GM12872 (cell line): ENCODE data around the gene MED4.

ENCODE experiments used
- CTCF ChIP-seq: IDR thresholded peaks from 3 replicates; pipeline ENCODE4 v1.5.1; 2011; ENCODE audit warnings: low read depth, mild to moderate bottlenecking, low read length, moderate library complexity; ENCODE audit not compliant: insufficient read depth

Gene MED4

DNA sequence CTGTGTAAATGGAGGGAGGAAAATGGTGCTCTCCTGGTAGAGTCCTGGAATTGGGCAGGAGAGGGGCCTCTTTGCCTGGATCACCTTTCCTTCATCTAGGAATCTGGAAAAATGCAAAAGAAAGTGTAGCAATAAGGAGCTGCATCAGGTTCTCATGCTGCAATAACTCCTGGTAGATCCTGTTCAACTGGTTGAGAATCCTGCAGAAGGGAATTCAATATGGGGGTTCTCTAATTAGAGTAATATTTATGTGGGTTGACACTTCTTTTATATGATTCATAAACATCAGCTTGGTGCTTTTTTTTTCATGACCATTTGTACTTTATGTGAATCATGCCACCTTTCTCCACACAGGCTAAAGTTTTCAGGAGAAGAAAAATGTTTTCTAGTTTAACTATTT, 66.8 kb downstream of the MED4 start:
- no peak for TF ChIP-seq CTCF
